GM18505 (cell line): ENCODE results near the gene PLA2G4E.

Source experiments
- ATAC-seq: cut with Tn5 transposase; IDR thresholded peaks from one replicate; pipeline ENCODE4 v1.9.1; 2021; ENCODE audit not compliant: unreplicated experiment
- POLR2A ChIP-seq: IDR thresholded peaks from 4 replicates; pipeline ENCODE4 v1.6.1; 2011; ENCODE audit warnings: borderline replicate concordance; ENCODE audit not compliant: insufficient read depth, insufficient read length; ENCODE audit errors: extremely low read depth

Gene PLA2G4E

DNA sequence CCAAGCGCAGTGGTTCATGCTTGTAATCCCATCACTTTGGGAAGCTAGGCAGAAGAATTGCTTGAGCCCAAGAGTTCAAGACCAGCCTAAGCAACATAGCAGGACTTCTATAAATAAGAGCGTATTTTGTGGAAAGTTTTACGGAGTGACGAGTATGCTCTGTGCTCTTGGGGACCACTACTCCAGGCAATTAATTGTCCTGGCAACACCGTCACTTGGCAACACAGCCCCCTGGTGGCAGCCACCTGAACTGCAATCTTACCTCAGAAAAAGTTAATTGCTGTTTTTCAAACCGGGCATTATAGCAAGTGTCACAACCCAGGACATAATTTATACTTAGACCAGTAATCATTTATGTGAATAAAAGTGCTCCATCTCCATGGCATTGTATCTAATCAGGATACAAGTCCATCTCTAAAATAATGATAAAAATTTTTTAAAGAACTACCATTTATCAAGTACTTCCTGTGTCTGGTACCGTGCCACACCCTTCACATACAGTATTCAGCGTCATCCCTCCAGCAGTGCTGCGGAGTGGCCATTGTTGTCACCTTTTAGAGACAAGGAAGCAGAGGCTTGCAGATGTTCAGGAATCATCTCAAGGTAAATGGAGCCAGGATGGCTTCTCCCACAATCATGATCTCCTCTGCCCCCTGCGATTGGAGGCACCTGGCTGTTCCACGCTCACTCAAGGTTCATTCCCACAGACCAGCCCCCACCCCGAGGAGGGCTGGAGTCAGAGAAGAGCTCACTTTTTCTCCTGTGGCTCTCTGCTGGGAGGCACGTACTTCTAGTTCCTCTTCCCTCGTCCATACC, 39.0 kb upstream of the PLA2G4E start:
- ATAC-seq: no peak
- no peak for TF ChIP-seq POLR2A

- no peak for ATAC-seq
- TF ChIP-seq POLR2A: no peak
Observed at GRCh38 chr15:42058791-42059190, 37.9 kb upstream of the PLA2G4E start.

GRCh38 chr15:42057799-42058646, 37.2 kb upstream of the PLA2G4E start:
- TF ChIP-seq POLR2A: no peak
- no peak for ATAC-seq

DNA sequence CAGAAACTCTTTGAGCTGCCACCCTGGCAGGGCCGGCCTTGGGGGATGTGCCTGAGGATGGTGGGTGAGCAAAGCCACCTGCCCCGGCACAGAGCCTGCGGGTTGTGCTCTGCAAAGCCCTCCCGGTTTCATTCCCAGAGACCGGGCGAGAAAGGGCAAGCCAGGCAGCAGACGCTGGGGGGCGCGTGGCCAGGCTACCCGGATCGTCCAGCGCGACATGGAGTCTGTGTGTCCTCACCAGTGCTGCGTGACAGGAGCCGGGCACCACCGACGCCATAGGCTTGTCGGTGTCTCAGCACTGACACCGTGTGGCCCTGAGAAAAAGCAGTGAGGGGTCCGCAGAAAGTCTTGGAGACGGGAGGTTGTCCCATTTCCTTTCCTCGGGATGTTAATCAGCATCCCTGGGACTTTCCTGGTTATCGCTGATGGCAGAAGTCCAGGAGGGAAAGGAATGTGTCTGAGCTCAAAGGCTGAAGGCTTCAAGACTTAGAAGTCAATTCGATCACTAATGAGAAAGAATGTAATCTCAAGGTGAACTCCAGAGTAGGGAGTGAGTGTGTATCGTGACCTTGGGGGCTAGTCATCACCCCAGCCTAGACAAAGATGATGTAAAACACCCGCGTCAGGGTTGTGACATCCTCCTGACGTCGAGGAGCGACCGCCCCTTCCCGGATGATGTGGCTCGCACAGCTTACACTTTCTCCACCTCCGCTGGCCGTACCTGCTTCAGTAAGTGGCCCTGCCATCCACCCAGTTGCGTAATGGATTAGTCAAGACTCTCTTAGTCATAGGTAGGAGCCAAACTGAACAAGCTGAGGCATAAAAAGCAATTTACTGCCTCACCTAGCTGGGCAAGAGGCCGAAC, 36.3 kb upstream of the PLA2G4E start:
- ATAC-seq: no peak
- no peak for TF ChIP-seq POLR2A

GRCh38 chr15:42053914-42054313, 33.1 kb upstream of the PLA2G4E start:
- no peak for ATAC-seq
- TF ChIP-seq POLR2A: no peak

GRCh38 chr15:42053010-42053409, 32.2 kb upstream of the PLA2G4E start:
- no peak for ATAC-seq
- no peak for TF ChIP-seq POLR2A

GRCh38 chr15:42050484-42051255, 29.8 kb upstream of the PLA2G4E start:
- no peak for ATAC-seq
- TF ChIP-seq POLR2A: no peak

GRCh38 chr15:42048821-42049200, 28.0 kb upstream of the PLA2G4E start:
- no peak for TF ChIP-seq POLR2A
- ATAC-seq: no peak

GRCh38 chr15:42048080-42048820, 27.4 kb upstream of the PLA2G4E start:
- no peak for ATAC-seq
- no peak for TF ChIP-seq POLR2A

- ATAC-seq: no peak
- TF ChIP-seq POLR2A: no peak
Observed at GRCh38 chr15:42046597-42046996, 25.8 kb upstream of the PLA2G4E start.

DNA sequence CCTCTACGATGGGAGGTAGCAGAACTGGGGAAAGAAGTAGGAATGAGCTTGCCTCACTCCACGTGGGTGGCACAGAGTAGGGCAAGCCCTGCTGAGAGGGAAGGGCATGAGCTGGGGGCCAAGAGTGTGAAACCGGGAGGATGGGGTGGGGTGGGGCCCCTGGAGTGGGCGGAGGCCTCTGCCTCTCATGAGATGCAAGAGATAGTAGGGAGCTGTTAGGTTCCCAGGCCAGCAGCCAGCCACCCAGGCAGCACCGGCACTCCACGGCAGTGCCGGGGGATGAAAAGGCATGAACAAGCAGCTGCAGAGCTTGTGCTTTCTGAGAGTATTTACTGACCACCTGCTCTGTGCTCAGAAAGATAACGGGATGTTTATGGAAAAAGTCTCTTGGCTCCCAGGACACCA, 24.4 kb upstream of the PLA2G4E start:
- no peak for ATAC-seq
- TF ChIP-seq POLR2A: no peak
